CD4-positive, alpha-beta T cell (primary cell): ENCODE results near the gene IRS2. TPM values are rescaled to one million over a fixed set of nuclear protein-coding genes. Genes with fewer than 3 reads are reported as not detected.

ENCODE experiments used
- ATAC-seq: fragments of 200-7000 bp; cut with Tn5 transposase; one replicate; pipeline ENCODE4 v1.10.0; 2022; ENCODE audit warnings: mild to moderate bottlenecking; ENCODE audit not compliant: poor library complexity
- CTCF ChIA-PET: fragments of 350-600 bp; sonication (Branson Sonifier 250); formaldehyde crosslinking; loops from one replicate; lab custom pipeline; 2021; ENCODE audit warnings: antibody characterized with exemption, inconsistent platforms; lab: Charles Lee
- POLR2A ChIA-PET: fragments of 350-600 bp; sonication (Branson Sonifier 250); formaldehyde crosslinking; loops from one replicate; lab custom pipeline; 2021; ENCODE audit warnings: antibody characterized with exemption, inconsistent platforms; lab: Charles Lee
- DNase-seq, 14 experiments: peaks; one replicate each; pipeline ENCODE4 v3.0.0-alpha.2; 2013 to 2020; ENCODE audit warnings: mixed read lengths in 2 of 14
- H3K27ac ChIP-seq, 2 donors: one replicate each; pipeline versions ENCODE4 v1.5.1 to v1.7.0; 2013; ENCODE audit warnings: low read length in 2 of 2, low read depth in 1 of 2, mild to moderate bottlenecking in 1 of 2
- H3K27me3 ChIP-seq, 2 experiments: 1 replicate in 1 of 2; 2 replicates in 1 of 2; pipeline versions ENCODE4 v1.6.1 to v1.7.0; 2013; ENCODE audit warnings: low read length in 2 of 2, control low read depth in 1 of 2, mild to moderate bottlenecking in 1 of 2, moderate library complexity in 1 of 2; ENCODE audit not compliant: insufficient read depth in 2 of 2, control insufficient read depth in 1 of 2
- H3K36me3 ChIP-seq: one replicate; pipeline ENCODE4 v1.6.1; 2013; ENCODE audit warnings: low read length, control low read depth; ENCODE audit not compliant: insufficient read depth
- H3K4me1 ChIP-seq: one replicate; pipeline ENCODE4 v1.6.1; 2013; ENCODE audit warnings: low read length, control low read depth; ENCODE audit not compliant: insufficient read depth
- H3K4me3 ChIP-seq: one replicate; pipeline ENCODE4 v1.5.1; 2013; ENCODE audit warnings: mild to moderate bottlenecking, low read length, moderate library complexity
- H3K9me3 ChIP-seq, 2 experiments: 1 replicate in 1 of 2; 2 replicates in 1 of 2; pipeline versions ENCODE4 v1.6.1 to v1.7.0; 2013; ENCODE audit warnings: low read length in 2 of 2, mild to moderate bottlenecking in 2 of 2, control low read depth in 1 of 2, moderate library complexity in 1 of 2; ENCODE audit not compliant: control insufficient read depth in 1 of 2, insufficient read depth in 1 of 2
- H3K27ac Mint-ChIP-seq: one replicate; pipeline ENCODE4 v1.8.0; 2020; ENCODE audit warnings: mixed read lengths
- H3K27me3 Mint-ChIP-seq: one replicate; pipeline ENCODE4 v1.8.0; 2021; ENCODE audit warnings: mixed read lengths
- H3K36me3 Mint-ChIP-seq: one replicate; pipeline ENCODE4 v1.8.0; 2021; ENCODE audit warnings: low read depth, mixed read lengths
- H3K4me1 Mint-ChIP-seq: one replicate; pipeline ENCODE4 v1.8.0; 2021; ENCODE audit warnings: low read depth, mixed read lengths
- H3K4me3 Mint-ChIP-seq: one replicate; pipeline ENCODE4 v1.8.0; 2020; ENCODE audit warnings: mild to moderate bottlenecking, mixed read lengths
- H3K9me3 Mint-ChIP-seq: one replicate; pipeline ENCODE4 v1.8.0; 2020; ENCODE audit warnings: mixed read lengths
- intact Hi-C, 2 experiments: fragments of 100-400 bp; cut with DNase I in 1 of 2; cut with micrococcal nuclease in 1 of 2; formaldehyde crosslinking; loops; one replicate each; pipeline versions ENCODE4 v1.15.1 to v1.9.0; 2023 to 2025; cut with DNase I, micrococcal nuclease
- total RNA-seq, 174 experiments: library from RNA in 2 of 174; stranded (reverse) in 2 of 174; gene quantifications; one replicate each; pipeline ENCODE4 v1.2.3 and lab custom pipeline; 2021 to 2026
- TF ChIP-seq, protein P1 (sequence below): fragments of 200-600 bp; IDR thresholded peaks from one replicate; pipeline ENCODE4 v1.8.0; 2022; ENCODE audit warnings: antibody characterized with exemption, mild to moderate bottlenecking

IRS2 gene
- total RNA-seq, 2 experiments from 2014 or later: 188 to 193 TPM

DNA sequence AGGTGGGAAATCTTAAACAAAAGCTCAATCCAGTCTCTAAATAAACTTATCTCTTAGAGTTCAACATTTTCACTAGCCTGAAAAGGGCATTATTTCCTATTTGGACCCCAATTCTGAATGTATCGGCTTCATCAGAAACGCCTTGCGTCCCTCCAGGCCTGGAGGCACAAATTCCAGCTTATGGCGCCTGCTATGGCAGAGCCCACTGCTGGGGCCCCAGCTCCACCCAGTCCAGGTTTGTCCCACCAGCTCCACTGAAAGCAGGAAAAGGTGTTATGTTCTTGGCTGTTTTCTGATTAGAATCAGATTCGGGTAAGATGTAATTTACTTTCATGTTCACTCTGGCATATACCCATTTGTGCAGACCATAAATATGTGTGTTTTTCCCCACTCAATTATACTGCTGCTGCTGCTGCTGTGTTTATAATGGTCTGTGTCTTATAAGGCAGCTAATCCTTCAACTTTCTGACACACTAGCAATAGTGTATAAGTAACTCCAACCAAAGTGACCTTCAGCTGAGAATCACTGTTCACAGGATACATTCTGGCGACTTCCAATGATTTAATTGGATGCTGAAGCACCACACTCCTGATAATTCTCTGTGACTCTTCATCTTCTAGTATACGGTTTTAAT lies 6.4 kb downstream of the IRS2 start:
- peaks cover 0 to 19% of the 10 kb centered on the region in 2 experiments for H3K9me3 ChIP-seq
- TF ChIP-seq, protein P1, sequence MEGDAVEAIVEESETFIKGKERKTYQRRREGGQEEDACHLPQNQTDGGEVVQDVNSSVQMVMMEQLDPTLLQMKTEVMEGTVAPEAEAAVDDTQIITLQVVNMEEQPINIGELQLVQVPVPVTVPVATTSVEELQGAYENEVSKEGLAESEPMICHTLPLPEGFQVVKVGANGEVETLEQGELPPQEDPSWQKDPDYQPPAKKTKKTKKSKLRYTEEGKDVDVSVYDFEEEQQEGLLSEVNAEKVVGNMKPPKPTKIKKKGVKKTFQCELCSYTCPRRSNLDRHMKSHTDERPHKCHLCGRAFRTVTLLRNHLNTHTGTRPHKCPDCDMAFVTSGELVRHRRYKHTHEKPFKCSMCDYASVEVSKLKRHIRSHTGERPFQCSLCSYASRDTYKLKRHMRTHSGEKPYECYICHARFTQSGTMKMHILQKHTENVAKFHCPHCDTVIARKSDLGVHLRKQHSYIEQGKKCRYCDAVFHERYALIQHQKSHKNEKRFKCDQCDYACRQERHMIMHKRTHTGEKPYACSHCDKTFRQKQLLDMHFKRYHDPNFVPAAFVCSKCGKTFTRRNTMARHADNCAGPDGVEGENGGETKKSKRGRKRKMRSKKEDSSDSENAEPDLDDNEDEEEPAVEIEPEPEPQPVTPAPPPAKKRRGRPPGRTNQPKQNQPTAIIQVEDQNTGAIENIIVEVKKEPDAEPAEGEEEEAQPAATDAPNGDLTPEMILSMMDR: no peak
- no peaks in the 10 kb centered on the region for H3K9me3 Mint-ChIP-seq
- intact Hi-C loops: loop anchor here (2.0 to 10.0 kb wide), 4 partner anchors 15 to 1563 kb away; partner anchors contain the start of genes ABHD13 (in 1 of the 2), ANKRD10 (in 1 of the 2), ING1 (in 1 of the 2) and LIG4 (in 1 of the 2)
- peaks cover 6% of the 10 kb centered on the region for H3K36me3 ChIP-seq
- ChIA-PET CTCF (interaction anchor here (1.2 to 1.5 kb wide), 2 partner anchors 9 to 11 kb away, joined by 4 to 7 read pairs; no protein-coding TSS in a partner anchor), POLR2A (interaction anchor here (2.0 kb wide), 1 partner anchor 10 kb away, joined by 11 read pairs; no protein-coding TSS in a partner anchor)
- no peaks in the 10 kb centered on the region for H3K27me3 Mint-ChIP-seq
- ATAC-seq: no peak
- peak overlapping the region; percentile 63 for H3K27ac Mint-ChIP-seq
- H3K4me1 Mint-ChIP-seq: peaks cover 55% of the 10 kb centered on the region
- no peak for DNase-seq
- no peaks in the 10 kb centered on the region for H3K27me3 ChIP-seq
- no peak overlapping the region for H3K4me3 ChIP-seq
- peak overlapping the region; percentile 75 for H3K4me3 Mint-ChIP-seq
- H3K36me3 Mint-ChIP-seq: peaks cover 24% of the 10 kb centered on the region
- H3K4me1 ChIP-seq: peaks cover 58% of the 10 kb centered on the region
- no peak overlapping the region for H3K27ac ChIP-seq

DNA sequence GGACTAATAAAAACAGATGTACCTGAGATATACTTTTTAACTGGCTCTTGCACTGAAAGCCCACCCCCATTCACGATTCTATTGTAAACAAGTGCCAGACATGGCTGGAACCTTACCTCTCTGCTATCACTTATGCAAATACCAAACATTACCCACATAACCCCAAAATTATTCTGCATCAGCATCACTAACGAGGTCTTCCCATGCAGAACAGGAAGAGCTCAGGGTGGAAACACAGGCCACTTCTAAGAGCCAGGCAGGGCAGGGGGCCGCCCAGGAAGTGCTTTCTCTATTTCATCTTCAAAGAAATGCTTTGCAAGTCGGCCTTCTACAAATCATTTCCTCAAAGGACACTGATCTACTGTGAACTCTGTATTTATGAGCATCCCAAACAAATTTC lies 7.3 kb downstream of the IRS2 start:
- Mint-ChIP-seq H3K36me3 (peaks cover 29% of the 10 kb centered on the region), H3K4me1 (peaks cover 56% of the 10 kb centered on the region)

DNA sequence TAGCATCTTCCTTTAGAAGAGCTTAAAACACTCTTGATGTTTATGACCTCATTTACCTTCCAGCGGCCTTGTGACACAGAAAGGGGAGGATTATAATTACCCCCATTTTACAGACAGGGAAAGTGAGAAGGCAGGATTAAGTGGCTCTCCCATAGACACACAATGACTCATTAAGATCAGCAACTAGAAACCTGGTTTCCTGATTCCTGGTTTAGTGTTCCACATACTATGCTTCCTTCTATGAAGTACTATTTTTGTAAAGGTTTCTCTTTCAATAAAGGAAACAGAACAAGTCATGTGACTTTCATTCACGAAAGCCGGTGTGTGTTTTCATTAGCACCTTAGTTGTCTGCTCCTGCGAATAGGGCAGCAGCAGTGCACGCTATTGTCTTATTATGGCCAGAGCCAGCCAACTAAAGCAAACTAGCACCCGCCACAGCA lies 8.3 kb downstream of the IRS2 start:
- Histone ChIP-seq H3K36me3 (peaks cover 3% of the 10 kb centered on the region), H3K4me1 (peaks cover 49% of the 10 kb centered on the region), H3K27me3 (no peaks in the 10 kb centered on the region), H3K4me3 (no peak overlapping the region), H3K9me3 (peaks cover 0 to 13% of the 10 kb centered on the region in 2 experiments), H3K27ac (no peak overlapping the region)
- DNase-seq (peak in 4 of 14 experiments; percentile 18 to 48 (median 40)), ATAC-seq (no peak)
- TF ChIP-seq, protein P1: no peak
- Mint-ChIP-seq H3K27me3 (no peaks in the 10 kb centered on the region), H3K36me3 (peaks cover 38% of the 10 kb centered on the region), H3K4me3 (peak overlapping the region; percentile 68), H3K9me3 (no peaks in the 10 kb centered on the region), H3K27ac (peak overlapping the region; percentile 63), H3K4me1 (peaks cover 65% of the 10 kb centered on the region)
- ChIA-PET POLR2A (no interaction called here), CTCF (no interaction called here)
- intact Hi-C loops: loop anchor here in 1 of 2 experiments (2.0 kb wide), 1 partner anchor 13 kb away; no protein-coding TSS in a partner anchor

More for the DNA sequence above, 7.3 kb downstream of the IRS2 start:
- H3K4me3 ChIP-seq: peak overlapping the region; percentile 0
- H3K36me3 ChIP-seq: peaks cover 6% of the 10 kb centered on the region
- TF ChIP-seq, protein P1: no peak
- CTCF ChIA-PET: no interaction called here
- H3K4me1 ChIP-seq: peaks cover 54% of the 10 kb centered on the region
- H3K27ac ChIP-seq: no peak overlapping the region
- intact Hi-C loops: loop anchor here in 1 of 2 experiments (2.0 kb wide), 1 partner anchor 14 kb away; no protein-coding TSS in a partner anchor
- H3K27me3 ChIP-seq: no peaks in the 10 kb centered on the region
- H3K9me3 ChIP-seq: peaks cover 0 to 19% of the 10 kb centered on the region in 2 experiments
- peak in 13 of 14 experiments; percentile 36 to 86 (median 51) for DNase-seq
- H3K4me3 Mint-ChIP-seq: peak overlapping the region; percentile 75
- POLR2A ChIA-PET: interaction anchor here (1.0 to 2.0 kb wide), 2 partner anchors 11 to 18 kb away, joined by 3 to 11 read pairs; no protein-coding TSS in a partner anchor
- H3K27me3 Mint-ChIP-seq: no peaks in the 10 kb centered on the region
- no peaks in the 10 kb centered on the region for H3K9me3 Mint-ChIP-seq
- peak overlapping the region; percentile 63 for H3K27ac Mint-ChIP-seq
- peak; percentile 84 for ATAC-seq
